PFSK-1 (cell line): ENCODE results near the gene NDC80.

Experiments used
- FOXP2 ChIP-seq: optimal IDR thresholded peaks from 2 replicates; pipeline ENCODE3; 2011; ENCODE audit warnings: borderline replicate concordance, control low read depth, inconsistent platforms; ENCODE audit not compliant: insufficient read depth; ENCODE audit errors: extremely low read length, extremely low read depth
- POLR2AphosphoS5 ChIP-seq: IDR thresholded peaks from 2 replicates; pipeline ENCODE4 v1.6.1; 2012; ENCODE audit warnings: low read depth, mild to moderate bottlenecking, control low read depth, low read length, moderate library complexity
- REST ChIP-seq, 2 experiments: IDR thresholded peaks; 2 replicates each; pipeline versions ENCODE4 v1.6.1 to v1.8.0; 2011 to 2012; ENCODE audit warnings: low read depth in 2 of 2, low read length in 2 of 2, control low read depth in 1 of 2, inconsistent platforms in 1 of 2, mild to moderate bottlenecking in 1 of 2, moderate library complexity in 1 of 2; ENCODE audit not compliant: insufficient read depth in 1 of 2
- SIN3A ChIP-seq: IDR thresholded peaks from 2 replicates; pipeline ENCODE4 v1.6.1; 2012; ENCODE audit warnings: mild to moderate bottlenecking, low read length, moderate library complexity, borderline replicate concordance; ENCODE audit not compliant: insufficient read depth
- TAF1 ChIP-seq: IDR thresholded peaks from 2 replicates; pipeline ENCODE4 v1.6.1; 2012; ENCODE audit warnings: low read length, control low read depth, borderline replicate concordance; ENCODE audit not compliant: insufficient read depth

- TF ChIP-seq REST (IDR thresholded peaks at IDR 0.05; ENCODE audit: insufficient read depth in 1 of 2, low read depth in 2 of 2, low read length in 2 of 2) (0 out of 4 replicates have a peak, but pooled peaks of 1 of the 2 experiments have one; percentile 30), POLR2AphosphoS5 (no peak), TAF1 (no peak; the same call in 1 of the 2 replicates), FOXP2 (peak; percentile 70), SIN3A (peak; percentile 93; the same call in 1 of the 2 replicates)
Observed at GRCh38 chr18:2571200-2572170, at the start of gene NDC80, which contains the start of gene METTL4.
